Vein endothelial cell (primary cell): Measurements from ENCODE around the gene LYVE1. TPM values are rescaled to one million over a fixed set of nuclear protein-coding genes. Genes with fewer than 3 reads are reported as not detected.

ENCODE experiments used
- total RNA-seq: library from RNA; depleted of rRNA; stranded (reverse); fragments of >200 nt; gene quantifications from 2 replicates; pipeline ENCODE4 v1.2.3, GENCODE V29; 2012

Gene LYVE1
- total RNA-seq = 5.9 and 37.7 TPM in 2 replicates

GRCh38 chr11:10568486-10568941 is at the start of gene LYVE1:
TSS of gene LYVE1 (minus strand) at chr11:10568665. CDS start at chr11:10568532, 133 bp downstream.

GRCh38 chr11:10540915-10541560 is 27.4 kb downstream of the LYVE1 start, which contains the start of gene RNF141:
TSS of gene RNF141 (minus strand) at chr11:10541187. CDS start at chr11:10534158, 7,029 bp downstream.

Other genes with a start within 250 kb of the LYVE1 start
- gene AMPD3, start 113.4 kb downstream of the LYVE1 start, total RNA-seq = 2.1 and 2.9 TPM in 2 replicates
- 30.4 and 38.0 TPM in 2 replicates for gene RNF141, start 27.5 kb downstream of the LYVE1 start, total RNA-seq
- 0.33 and 0.48 TPM in 2 replicates for gene IRAG1, start 125.1 kb upstream of the LYVE1 start, total RNA-seq
- 27.8 and 33.1 TPM in 2 replicates for gene CTR9, start 182.6 kb upstream of the LYVE1 start, total RNA-seq
- gene EIF4G2, start 240.3 kb upstream of the LYVE1 start, total RNA-seq = 1,040 and 1,350 TPM in 2 replicates